Measurements from ENCODE around the gene CCSAP.
"Not testable (repeated sequence)": the region's sequence is repeated elsewhere in the genome, so short reads cannot be mapped to it uniquely, and the experiment has no call there.

CCSAP gene

DNA sequence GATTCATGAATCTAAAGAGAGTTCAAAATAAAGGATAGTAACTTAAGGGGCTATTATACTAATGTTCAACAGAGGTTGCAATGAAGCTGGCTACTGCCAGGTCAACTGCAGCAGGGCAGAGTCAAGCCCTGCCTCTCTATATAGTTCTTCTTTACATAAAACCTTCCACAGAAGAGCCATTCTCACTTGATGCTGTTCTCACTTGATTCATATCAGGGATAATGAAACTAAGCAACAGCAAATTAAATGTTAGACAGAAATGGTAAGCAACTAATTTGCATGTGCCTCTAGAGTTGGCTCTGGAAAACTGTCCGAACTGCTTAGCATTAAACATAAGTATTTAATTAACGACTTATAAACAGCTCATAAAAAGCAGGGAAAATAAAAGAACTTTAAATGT, 17.4 kb downstream of the CCSAP start:
- DNase-seq = no peak

GRCh38 chr1:229323885-229324553, 18.8 kb downstream of the CCSAP start:
- no peak for DNase-seq

DNA sequence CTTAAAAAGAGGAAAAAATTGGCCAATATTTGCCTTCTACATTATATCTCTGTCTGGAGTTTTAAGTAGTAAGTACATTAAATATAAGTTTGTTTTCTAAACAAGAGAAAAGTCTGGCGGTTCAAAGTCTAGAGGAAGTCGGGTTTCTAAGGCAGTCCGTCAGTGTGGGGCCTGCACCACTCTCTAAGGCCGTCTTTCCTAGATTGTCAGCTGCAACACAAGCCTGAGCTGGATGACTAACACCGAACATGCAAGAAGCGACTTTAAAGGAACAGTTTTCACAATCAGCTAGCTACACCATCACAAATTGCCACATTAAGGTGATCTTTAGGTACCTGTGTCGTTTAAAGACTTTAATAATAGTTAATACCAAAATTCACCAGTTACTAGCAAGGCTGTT, 19.6 kb downstream of the CCSAP start:
- DNase-seq = no peak

GRCh38 chr1:229319487-229319886, 23.4 kb downstream of the CCSAP start:
- DNase-seq = no peak

DNA sequence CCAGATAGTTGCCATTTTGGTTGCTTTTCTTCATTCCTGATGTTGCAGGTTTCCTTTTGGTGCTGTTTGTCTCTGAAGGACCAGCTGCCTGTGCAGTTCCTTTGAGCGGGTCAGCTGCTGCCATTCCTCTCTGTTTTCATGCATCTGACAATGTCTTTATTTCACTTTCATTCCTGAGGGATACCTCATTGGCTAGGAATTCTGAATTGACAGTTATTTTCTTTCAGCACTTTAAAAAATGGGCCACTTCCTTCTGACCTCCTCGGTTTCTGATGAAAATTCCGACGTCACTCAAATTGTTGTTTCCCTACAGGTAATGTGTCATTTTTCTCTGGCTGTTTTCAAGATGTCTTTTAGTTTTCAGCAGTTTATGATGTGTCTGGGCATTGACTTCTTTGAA, 24.8 kb downstream of the CCSAP start:
- peak; percentile 55 for DNase-seq

DNA sequence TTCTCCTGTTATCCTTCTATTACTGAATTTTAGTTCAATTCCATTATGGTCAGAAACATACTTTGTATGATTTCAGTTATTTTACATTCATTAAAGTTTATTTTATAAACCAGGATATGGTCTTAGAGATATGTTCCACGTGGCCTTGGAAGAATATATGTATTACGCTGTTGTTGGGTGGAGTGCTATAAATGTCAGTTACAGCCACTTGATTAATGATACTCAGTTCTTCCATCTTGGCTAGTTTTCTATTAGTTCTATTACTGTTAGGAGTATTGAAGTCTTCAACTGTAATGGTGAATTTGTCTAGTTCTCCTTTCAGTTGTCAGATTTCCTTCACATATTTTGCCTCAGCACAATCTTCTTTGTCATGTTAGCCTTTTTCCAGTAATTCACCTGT, 26.7 kb downstream of the CCSAP start:
- no peak for DNase-seq

GRCh38 chr1:229310833-229311232, 32.0 kb downstream of the CCSAP start:
- no peak for DNase-seq

GRCh38 chr1:229309684-229310083, 33.2 kb downstream of the CCSAP start:
- DNase-seq = no peak

- DNase-seq = no peak
These were observed 33.8 kb downstream of the CCSAP start for GRCh38 chr1:229309074-229309473.

GRCh38 chr1:229305392-229305791, 37.5 kb downstream of the CCSAP start:
- DNase-seq = no peak

- no peak for DNase-seq
These were observed 39.0 kb downstream of the CCSAP start for GRCh38 chr1:229303855-229304254.

DNA sequence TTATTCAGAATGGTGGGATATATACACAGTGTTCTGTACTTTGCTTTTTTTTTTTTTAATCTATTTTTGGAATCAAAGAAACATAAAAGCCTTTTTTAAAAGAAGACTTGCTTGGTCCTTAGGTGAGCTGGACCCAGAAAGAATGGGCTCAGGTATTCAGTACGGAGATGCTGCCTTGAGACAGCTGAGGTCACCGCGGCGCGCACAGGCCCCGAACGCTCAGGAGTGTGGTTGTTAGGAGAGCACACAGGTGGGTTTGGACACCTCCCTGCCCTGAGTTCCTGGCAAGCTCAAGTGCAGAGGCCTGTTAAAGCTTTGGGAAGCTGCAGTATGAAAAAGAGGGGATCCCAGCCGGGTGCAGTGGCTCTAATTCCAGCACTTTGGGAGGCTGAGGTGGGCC, 40.1 kb downstream of the CCSAP start:
- no peak for DNase-seq

DNA sequence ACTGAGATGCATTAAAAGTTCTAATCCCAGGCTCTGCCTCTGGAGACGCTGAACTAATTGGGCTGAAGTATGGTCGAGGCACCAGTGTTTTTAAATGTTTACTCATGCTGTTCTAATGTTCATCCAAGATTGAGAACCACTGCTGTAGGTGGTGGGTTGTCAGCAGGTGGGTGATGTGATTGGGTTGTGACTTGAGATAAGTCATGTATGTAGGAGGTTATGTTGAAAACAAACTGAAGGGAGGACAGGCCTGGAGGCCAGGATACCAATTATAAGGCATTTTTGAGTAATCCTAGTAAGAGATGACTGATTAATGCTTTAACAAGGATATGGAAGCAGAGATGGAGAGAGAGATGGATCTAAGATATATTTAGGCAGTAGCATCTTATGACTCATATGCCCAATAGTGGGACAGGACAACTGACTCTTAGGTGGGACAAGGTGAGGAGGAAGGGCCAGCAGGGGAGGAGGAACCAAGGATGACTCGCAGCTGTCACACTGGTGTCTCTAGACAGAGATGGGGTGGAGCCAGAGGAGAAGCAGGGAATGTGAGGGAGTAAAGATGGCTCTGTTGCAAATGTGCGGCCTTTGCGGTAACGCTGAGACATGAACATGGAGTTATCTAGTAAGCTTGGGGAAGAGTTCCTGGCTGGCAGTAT, 42.6 kb downstream of the CCSAP start:
- DNase-seq = no peak

GRCh38 chr1:229298887-229299503, 43.9 kb downstream of the CCSAP start:
- DNase-seq = no peak

DNA sequence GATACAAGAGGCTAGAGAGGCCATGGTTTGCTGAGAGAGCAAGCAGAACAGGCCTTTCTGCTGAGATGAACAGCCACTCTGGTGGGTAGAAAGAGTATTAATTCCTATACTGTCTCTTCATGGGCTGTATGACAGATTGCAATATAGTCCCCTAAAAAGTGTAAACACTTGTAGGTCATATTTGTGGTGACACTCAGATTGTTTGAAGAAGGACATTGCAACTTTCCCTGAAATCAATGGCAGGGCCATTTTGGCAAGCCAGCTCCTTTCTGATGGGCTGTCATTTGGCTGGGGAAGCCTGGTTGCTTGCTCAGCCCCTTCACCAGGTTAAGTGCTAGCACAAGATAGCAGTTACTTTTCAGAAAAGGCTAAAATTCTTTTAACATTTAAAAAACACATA, 44.4 kb downstream of the CCSAP start:
- DNase-seq = no peak

DNA sequence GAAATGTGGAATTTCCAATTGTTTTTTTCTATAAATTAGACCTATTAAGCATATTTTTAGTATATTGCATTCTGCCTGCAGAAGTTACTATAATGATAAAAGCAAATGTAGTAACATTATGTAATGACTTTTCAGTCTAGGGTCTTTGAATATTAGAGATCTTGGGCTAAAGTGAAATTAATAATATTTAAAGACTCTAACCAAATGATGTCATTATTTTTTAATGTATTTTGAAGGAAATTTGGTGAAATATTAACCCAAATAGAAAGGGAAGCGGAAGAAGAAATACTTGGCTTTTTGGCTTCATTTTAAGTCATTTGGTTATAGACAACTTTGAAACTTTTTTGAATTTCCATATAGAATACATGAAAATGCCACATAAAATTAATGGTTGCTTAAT, 45.1 kb downstream of the CCSAP start:
- DNase-seq = no peak

DNA sequence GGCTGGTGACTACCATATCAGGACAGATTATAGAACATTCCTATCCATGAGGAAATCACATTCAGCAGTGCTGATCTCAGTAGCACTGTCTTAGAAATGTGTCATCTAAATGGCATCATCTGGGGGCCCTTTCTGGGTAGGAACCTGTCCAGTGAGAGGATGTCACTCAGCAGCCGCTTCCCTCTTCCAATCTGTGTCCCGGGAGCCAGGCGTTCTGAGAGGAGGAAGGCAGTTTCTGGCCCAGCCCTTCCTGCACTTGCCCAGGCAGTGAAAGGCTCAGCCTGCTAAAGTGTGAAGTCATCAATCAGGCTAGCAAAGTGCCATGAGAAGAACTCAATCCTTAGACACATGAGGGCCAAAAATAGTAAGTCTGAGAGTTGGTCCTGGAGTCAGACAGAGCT, 46.3 kb downstream of the CCSAP start:
- peak; percentile 91 for DNase-seq

DNA sequence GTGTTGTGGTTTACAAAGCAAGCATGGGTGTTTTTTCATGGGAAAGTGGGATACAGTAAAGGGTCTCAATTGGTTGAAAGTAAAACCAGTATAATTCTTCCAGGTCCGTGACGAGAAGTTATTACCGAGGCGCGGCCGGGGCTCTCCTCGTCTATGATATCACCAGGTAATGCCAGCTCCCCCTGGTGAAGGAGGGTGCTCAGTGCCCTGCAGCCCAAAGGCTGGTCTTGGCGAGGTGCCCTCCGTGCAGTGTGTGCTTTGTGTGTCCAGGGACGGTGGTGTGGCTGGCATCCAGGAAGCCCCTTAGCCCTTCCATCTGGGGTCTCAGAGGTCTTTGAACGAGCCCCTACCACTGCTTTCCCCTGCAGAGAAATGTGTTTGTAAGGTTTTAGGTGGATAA, 47.1 kb downstream of the CCSAP start:
- no peak for DNase-seq

- no peak for DNase-seq
These were observed 49.2 kb downstream of the CCSAP start for GRCh38 chr1:229293528-229294204.

DNA sequence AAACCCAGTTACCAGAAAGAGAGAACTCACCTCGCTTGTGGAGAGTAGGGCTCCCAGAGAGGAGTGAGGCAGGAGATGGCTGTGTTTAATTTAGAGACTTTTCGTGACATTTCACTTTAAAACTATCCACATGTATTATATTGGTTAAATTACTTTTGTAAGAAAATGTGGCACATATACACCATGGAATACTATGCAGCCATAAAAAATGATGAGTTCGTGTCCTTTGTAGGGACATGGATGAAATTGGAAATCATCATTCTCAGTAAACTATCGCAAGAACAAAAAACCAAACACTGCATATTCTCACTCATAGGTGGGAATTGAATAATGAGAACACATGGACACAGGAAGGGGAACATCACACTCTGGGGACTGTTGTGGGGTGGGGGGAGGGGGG, 51.2 kb downstream of the CCSAP start:
- not testable (repeated sequence) for DNase-seq

GRCh38 chr1:229288516-229288915, 54.3 kb downstream of the CCSAP start:
- no peak for DNase-seq

DNA sequence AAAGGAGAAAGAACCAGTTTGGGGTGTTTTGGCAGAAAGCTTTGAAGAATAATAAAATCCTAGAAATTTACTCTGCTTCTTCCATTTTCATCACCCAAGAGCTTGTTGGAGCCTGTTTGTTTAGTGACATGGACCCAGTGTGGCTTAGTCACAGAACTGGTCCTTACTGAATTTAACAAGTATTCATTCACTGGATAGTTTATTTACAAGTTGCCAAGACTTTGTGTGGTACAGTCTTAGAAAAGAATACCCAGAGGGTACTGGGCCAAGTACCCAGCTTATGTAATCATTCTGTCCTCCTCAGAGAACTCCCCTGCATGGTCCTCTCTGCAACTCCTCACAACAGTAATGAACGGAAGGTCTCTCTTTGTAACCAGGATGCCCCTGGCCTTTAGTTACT, 55.6 kb downstream of the CCSAP start:
- no peak for DNase-seq

DNA sequence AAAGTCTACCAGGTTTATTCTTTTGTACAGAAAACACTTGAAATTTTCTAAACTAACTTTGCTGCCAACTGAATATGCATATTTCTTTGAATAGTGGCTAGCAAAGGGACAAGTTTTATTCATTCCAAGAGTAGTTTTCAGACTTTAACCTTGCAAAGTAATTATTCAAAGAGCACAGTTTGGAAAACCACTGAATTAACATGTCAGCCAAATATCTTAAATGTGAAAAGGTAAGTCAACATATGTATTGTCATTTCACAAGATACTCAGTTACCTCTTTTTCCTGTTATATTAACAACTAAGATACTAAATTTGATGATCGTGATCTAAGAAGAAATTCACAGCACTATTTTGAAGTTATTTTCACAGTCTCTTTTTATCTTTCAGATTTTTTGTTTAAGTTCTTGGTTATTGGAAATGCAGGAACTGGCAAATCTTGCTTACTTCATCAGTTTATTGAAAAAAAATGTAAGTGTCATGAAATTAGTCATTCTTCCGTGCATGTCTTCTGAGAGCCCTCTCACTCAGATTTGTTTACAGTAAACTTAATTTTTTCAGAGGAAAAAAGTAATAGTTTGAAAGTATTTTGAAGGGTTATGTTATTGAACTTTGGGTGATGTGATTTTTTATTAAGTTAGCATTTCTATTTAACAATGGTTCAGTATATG, 56.6 kb downstream of the CCSAP start:
- DNase-seq = no peak
